ENCODE measurements around the gene TXNRD2.

Gene TXNRD2

DNA sequence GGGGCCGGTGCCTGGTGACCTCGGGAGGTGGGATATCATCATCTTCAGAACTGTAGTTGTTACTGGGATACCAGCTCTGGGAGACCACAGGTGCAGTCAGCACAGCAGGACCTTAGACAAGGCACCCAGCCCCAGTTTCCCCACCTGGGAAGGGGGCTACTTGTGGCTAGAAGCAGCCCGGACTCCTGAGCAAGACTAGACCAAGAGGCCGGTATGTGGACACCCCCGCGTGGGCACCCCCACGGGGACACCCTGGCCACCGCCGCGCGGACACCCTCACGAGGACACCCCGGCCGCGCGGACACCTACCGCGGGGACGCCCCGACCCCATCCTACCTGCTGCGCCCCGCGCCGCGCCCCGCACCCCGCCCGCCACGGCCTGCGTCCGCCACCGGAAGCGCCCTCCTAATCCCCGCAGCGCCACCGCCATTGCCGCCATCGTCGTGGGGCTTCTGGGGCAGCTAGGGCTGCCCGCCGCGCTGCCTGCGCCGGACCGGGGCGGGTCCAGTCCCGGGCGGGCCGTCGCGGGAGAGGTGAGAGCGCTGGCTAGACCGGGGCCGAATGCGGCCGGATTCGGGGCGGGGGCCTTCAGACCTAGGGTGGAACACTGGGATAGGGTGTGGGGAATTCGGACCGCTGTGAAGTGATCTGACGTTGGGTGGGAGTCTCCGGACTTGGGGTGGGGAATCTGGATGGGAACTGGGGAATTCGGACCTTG, at the start of gene TXNRD2, which contains the start of gene COMT:
TSS of gene TXNRD2 (minus strand) at position 454 of the 718 bp plus-strand sequence. CDS start at position 439, 15 bp downstream.
TSS of gene COMT (plus strand) at position 408 of the 718 bp plus-strand sequence. CDS start 20,755 bp downstream, outside the sequence.
- DNase-seq, result peak; percentile 11

GRCh38 chr22:19991395-19991644, 49.7 kb upstream of the TXNRD2 start:
- no peak for DNase-seq

- DNase-seq, result no peak
Measured at GRCh38 chr22:19990609-19991394, 49.2 kb upstream of the TXNRD2 start.

DNA sequence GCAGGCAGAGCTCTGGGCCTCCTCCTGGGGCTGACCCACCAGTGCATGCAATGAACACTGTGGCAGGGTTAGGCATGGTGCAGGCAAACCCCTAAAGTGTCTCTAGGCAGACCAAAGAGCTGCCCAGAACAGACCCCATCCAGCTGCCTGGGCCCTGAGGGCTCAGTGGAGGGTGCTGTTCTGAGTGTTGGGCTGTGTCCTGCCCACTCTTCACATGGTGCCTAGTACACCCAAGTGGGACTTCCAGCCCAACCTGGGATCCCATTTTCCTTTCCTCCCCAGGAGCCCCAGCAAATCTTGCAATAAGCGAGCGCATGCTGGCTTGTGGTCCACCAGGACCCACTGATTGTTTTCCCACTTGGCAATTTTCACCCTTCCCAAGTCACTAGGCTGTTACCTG, 48.6 kb upstream of the TXNRD2 start:
- no peak for DNase-seq

- DNase-seq, result no peak
Measured at GRCh38 chr22:19989725-19990067, 48.1 kb upstream of the TXNRD2 start.

DNA sequence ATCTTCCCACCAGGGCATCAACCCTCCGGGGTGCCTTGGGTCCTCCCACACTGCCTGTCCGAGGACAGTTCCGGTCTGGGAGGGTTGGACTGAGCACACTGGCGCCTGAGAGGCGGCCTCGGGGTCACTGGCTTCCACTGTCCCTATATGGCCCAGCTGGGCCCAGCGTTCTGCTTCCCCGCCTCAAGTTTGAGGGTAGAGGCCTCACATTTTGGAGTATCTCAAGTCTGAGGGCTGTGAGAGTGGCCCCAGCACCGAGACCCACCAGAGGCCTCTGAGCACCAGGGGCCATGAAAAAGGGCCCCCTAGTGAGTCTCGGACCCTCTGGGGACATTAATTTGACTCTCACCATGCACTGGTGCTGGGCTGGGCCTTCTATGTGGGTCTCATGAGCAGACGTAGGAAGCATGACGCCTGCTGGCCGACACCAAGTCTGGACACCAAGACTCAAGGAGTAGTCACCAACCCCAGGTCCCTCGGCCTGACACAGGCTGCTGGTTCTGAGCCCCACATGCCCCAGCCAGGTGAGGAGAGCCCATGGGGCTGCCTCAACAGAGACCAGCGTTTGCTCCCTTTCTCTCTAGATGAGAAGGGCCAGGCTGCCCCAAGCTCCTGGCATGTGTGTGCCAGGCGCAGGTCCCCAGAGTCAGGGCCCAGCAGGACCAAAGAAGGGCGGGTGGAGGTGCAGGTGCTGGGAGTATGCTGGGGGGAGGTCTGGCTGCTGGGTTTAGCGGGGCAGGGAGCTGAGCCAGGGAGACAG, 47.5 kb upstream of the TXNRD2 start:
- DNase-seq, result no peak

- DNase-seq, result no peak
Measured at GRCh38 chr22:19988331-19988808, 46.8 kb upstream of the TXNRD2 start.

GRCh38 chr22:19987394-19988306, 46.0 kb upstream of the TXNRD2 start:
- DNase-seq, result no peak

GRCh38 chr22:19986410-19987341, 45.1 kb upstream of the TXNRD2 start:
- peak; percentile 44 for DNase-seq

DNA sequence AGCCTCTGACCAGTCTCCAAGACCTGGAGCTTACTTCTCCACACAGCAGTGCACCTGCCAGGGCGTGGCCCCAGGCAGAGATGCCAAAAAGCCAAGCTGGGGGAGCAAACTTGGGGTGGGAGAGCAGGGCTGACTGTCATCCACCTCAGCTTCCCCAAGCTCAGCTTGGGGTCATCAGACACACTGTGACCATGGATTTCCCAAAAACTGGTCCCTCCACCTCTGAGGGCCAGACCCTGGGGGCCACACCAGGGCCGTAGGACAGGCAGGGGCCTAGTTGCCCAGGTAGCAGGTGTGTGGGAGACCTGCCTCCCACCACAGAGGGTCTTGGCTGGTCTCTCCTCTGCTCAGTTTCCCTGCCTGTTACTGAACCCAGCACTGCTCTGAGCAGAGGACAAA, 44.4 kb upstream of the TXNRD2 start:
- DNase-seq, result no peak

- DNase-seq, result no peak
Measured at GRCh38 chr22:19984851-19985811, 43.5 kb upstream of the TXNRD2 start.

DNA sequence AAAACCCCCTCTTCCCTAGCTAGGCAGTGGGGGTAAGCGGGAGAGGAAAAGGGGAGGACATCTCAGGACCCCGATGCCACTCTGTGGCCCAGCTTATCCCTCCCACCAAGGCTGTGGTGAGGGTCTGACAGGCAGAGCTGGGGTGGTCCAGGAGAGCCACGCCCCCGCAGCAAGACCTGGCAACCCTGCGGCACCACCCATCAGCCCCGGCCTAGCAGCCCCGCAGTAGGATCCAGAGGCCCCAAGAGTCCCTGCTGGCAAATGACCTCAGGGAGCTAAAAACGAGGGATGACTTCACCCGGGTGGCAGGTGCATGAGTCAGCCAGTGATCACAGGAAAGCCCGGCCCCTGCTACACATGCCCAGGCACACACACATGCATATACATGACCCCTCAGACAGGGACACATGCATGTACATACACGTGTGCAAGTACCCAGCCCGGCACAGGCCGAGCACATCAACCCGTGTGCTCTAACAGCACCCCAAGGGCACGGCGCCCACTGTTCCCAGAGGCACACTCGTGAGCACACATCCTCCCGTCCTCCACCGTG, 42.7 kb upstream of the TXNRD2 start:
- no peak for DNase-seq

DNA sequence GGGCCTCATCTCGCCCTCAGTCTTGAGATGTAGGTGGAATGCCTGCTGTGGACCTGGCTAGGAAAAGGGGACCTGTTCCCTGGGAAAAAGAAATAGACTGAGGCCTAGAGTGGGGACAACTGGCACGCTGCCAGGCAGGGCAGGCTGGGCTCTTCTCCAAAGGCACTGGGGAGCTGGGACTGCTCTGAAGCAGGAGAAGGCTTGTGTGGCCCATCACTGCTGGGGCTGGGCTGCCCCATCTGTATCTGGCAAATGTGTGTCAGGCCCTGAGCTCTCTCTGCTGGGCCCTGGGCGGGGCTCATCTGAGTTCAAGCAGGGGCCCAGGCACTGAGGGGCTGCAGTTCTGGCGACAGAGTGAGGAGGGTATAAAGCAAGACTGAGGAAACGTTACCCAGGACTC, 42.1 kb upstream of the TXNRD2 start:
- DNase-seq, result no peak

GRCh38 chr22:19982991-19983578, 41.5 kb upstream of the TXNRD2 start:
- DNase-seq, result no peak

DNA sequence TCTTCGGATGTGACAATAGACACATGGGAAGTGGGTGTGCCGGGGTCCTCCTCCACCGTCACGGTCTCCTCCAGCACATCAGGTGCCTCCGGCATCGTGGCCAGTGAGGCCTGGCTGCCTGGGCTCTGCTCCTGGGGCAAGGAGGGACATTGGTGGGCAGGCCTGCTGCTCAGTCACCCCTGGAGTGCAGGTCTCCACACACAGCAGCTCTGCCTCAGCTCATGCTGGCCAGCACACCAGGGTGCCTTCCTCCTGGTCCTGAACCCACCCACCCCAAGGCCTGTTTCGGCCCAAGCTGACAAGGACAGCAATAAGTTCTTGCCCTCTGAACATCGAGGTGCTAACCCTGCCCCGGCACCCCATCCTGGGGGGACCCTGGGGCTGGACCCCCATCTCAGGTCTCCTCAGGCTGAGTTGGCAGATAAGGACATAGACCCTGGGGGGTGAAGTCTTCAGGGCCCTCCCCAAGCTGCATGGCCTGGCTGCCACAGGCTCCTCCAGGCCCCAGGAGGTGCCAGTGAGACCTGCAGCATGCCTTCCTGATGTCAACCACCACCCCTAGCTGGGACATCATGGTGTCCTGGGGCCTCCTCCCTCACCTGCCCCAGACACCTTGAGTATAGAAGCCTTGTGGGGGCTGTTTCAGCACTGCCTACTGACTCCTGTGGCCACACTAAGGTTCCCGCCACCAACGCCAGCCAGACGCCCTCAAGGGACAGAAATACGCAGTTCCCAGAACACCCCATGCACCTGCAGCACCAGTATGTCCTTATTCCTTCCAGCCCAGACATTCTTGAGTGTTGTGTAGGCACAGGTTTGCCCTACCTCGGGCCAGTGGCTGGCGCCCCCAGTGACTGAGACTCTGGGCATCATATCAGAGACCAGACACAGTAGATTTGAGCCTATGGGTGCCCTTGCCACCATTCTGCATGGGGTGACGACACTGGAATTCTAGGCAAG, 40.6 kb upstream of the TXNRD2 start:
- no peak for DNase-seq

DNA sequence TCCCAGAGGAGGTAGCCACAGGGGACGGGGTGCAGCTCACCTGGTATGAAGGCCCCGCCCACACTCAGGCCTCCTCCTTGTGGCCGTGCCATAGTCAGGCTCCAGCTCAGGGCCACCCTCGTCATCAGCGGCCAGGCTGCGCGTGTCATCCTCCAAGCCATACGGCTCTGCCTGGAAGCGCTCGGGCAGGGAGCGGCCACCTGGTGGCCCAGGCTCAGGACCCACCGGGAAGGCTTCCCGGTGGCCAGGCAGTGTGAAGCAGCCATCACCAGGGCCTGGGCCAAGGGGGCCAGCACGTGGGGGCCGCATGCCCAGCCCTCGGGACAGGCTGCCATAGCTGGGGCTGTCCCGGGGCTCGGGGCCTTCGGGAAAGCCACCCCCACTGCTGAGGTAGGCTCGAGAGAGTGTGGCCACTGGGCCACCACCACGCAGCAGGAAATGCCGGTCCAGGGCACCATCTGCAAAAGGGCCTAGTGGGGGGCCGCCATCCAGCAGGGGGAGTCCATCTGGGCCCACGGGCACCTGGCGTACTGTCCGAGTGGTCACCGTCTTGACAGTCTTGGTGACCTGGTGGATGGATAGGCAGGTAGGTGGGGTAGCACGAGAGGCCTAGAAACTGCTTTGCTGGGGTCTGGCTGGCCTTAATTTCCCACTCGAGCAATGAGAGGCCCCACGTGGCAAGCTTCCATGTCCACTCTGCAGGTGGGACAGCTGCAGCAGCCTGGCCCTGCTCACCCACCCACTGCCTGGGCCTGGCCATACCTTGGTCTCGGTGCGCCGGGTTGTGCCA, 39.7 kb upstream of the TXNRD2 start:
- DNase-seq, result no peak

DNA sequence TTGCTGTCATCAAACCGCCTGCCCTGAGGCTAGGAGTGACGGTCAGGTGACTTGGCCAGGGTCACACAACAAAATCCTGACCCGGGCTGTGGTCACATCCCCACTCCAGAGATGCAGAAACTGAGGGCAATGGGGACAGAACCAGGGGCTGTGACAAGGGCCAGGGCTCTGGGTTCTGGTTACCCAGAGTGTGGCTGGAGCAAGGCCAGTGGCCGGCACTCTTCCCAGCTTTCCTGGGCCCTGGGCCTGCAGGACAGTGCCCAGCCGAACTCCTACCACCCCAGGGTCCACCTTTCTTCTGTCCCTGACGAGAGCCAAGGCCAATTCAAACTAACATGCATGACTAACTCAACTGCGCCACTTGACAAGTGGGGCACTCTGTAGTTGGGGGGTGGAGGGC, 39.1 kb upstream of the TXNRD2 start:
- no peak for DNase-seq

Measured in NCI-H510A treated with DMSO at 0.1 percent for 48 hours (cell line).